Ovary (tissue), 9 donors: Measurements from ENCODE around the gene REPS2. TPM values are rescaled to one million over a fixed set of nuclear protein-coding genes. Genes with fewer than 3 reads are reported as not detected.

Source experiments
- DNase-seq, 5 donors: peaks; one replicate each; pipeline ENCODE4 v3.0.0-alpha.2; 2019 to 2020
- H3K27ac ChIP-seq, 2 donors: fragments of 200-600 bp; one replicate each; pipeline versions ENCODE4 v1.5.1 to v1.8.0; 2019 to 2022
- H3K27me3 ChIP-seq: fragments of 200-600 bp; one replicate; pipeline ENCODE4 v1.8.0; 2022
- H3K36me3 ChIP-seq: fragments of 200-600 bp; sonication (generic); one replicate; pipeline ENCODE4 v1.5.1; 2019
- H3K4me1 ChIP-seq: one replicate; pipeline ENCODE4 v1.8.1; 2013; ENCODE audit warnings: mild to moderate bottlenecking, moderate library complexity; ENCODE audit not compliant: insufficient read depth
- H3K4me3 ChIP-seq: fragments of 200-600 bp; sonication (generic); one replicate; pipeline ENCODE4 v1.5.1; 2017
- H3K9me3 ChIP-seq, 2 donors: fragments of 200-600 bp in 1 of 2; sonication (generic) in 1 of 2; one replicate each; pipeline versions ENCODE4 v1.5.1 to v1.8.1; 2013 to 2019; ENCODE audit warnings: mild to moderate bottlenecking in 1 of 2, moderate library complexity in 1 of 2
- CTCF ChIP-seq, 3 donors: fragments of 450-650 bp in 2 of 3; fragments of 200-600 bp in 1 of 3; IDR thresholded peaks; one replicate each; pipeline versions ENCODE4 v1.5.1 to v1.8.0; 2016 to 2022; ENCODE audit warnings: antibody characterized with exemption in 3 of 3, mild to moderate bottlenecking in 1 of 3
- EP300 ChIP-seq: sonication (generic); formaldehyde crosslinking; IDR thresholded peaks from one replicate; pipeline ENCODE4 v1.6.1; 2017; ENCODE audit warnings: antibody characterized with exemption
- POLR2A ChIP-seq: fragments of 450-650 bp; IDR thresholded peaks from one replicate; pipeline ENCODE4 v1.6.1; 2017; ENCODE audit warnings: antibody characterized with exemption, mild to moderate bottlenecking, moderate library complexity
- WGBS, 3 donors: extraction: QIAGEN DNeasy Blood & Tissue Kit in 1 of 3; methylation state at CpG; one replicate each; pipeline versions ENCODE4 v1.1.5 to v1.1.7; 2013 to 2017; 5-methylcytosine and 5-hydroxymethylcytosine counted together
- intact Hi-C, 4 donors: fragments of 100-400 bp; cut with DNase I; formaldehyde crosslinking; loops; one replicate each; pipeline versions ENCODE4 v1.11.0 to v1.15.1; 2022 to 2023
- polyA plus RNA-seq, 2 donors: library from polyadenylated mRNA; stranded (reverse); fragments of 200-250 nt in 1 of 2; fragments of 350-450 nt in 1 of 2; fragmentation: Illumina TruSeq in 1 of 2; extraction: RNeasy Lipid Tissue Mini Kit (QIAGEN cat#74804) in 1 of 2; gene quantifications; one replicate each; pipeline ENCODE4 v1.2.3, GENCODE V29; 2013 to 2014
- total RNA-seq, 7 donors: library from RNA; depleted of rRNA in 2 of 7; stranded (reverse); fragments of >200 nt in 2 of 7; fragmentation: NEBNext Ultra II Directional in 3 of 7; extraction: Animal tissue kit (Norgen Biotek cat#: 25700) in 3 of 7; gene quantifications; one replicate each; pipeline versions ENCODE4 v1.1.0 to v1.2.4, GENCODE V29; 2016 to 2023
- donor health status: DM: no; HTN: no; CAD: no; lungs with moderate emphysema.
- donor health status: DM: no; HTN: no; CAD: no.
- donor health status: Bipolar disorder and iron deficiency.
- donor health status: DM: yes; HTN: yes; CAD: no.
- donor health status: DM: no; HTN: no; CAD: no.
- donor health status: DM: yes; HTN: yes; CAD: no.

REPS2 gene
- total and polyA plus RNA-seq, 9 donors, result 2.1 to 25.8 (median 15.2) TPM

GRCh38 chrX:16977771-16978170 lies 31.3 kb downstream of the REPS2 start:
- TF ChIP-seq POLR2A (no peak), EP300 (no peak), CTCF (IDR thresholded peaks at IDR 0.05) (no peak)
- DNase-seq, result no peak
- intact Hi-C loops, result no loop called here
- Histone ChIP-seq H3K36me3 (no peaks in the 10 kb centered on the region), H3K27me3 (no peaks in the 10 kb centered on the region), H3K27ac (no peak overlapping the region), H3K9me3 (no peaks in the 10 kb centered on the region), H3K4me3 (no peak overlapping the region), H3K4me1 (no peaks in the 10 kb centered on the region)

- peak in 1 of 5 donors; percentile 27 for DNase-seq
- Histone ChIP-seq H3K27me3 (no peaks in the 10 kb centered on the region), H3K27ac (no peak overlapping the region), H3K9me3 (no peaks in the 10 kb centered on the region), H3K36me3 (no peaks in the 10 kb centered on the region), H3K4me3 (no peak overlapping the region), H3K4me1 (no peaks in the 10 kb centered on the region)
- intact Hi-C loops, result no loop called here
- TF ChIP-seq CTCF (IDR thresholded peaks at IDR 0.05), result no peak
- no peak for TF ChIP-seq EP300
- no peak for TF ChIP-seq POLR2A
- 40 to 53% (median 45%) methylated on average over 3 of the region's 3 CpGs for WGBS, 3 donors
Observed at GRCh38 chrX:16978193-16978984, 31.9 kb downstream of the REPS2 start.

DNA sequence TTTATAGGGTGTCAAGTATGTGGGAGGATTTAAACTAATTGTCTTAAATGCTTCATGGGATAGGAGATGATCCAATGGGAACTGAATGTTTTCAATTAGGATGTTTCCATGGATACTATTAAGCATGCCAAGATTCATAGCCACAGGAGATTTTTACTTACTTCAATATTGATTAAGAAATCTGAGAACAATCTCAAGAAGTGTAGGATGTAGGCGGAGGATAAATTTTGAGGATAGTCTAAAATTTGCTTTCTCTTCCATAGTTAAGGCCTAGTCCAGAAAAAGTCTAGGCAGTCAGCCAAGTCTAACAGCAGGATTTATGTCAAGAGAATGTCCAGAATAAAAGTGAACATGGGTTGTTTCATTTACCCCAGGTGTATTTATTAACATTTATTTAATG lies 32.8 kb downstream of the REPS2 start:
- Histone ChIP-seq H3K4me1 (no peaks in the 10 kb centered on the region), H3K9me3 (no peaks in the 10 kb centered on the region), H3K36me3 (no peaks in the 10 kb centered on the region), H3K27ac (no peak overlapping the region), H3K27me3 (no peaks in the 10 kb centered on the region), H3K4me3 (no peak overlapping the region)
- WGBS, 3 donors, result 81 to 95% (median 94%) methylated on average over 1 of the region's 1 CpG
- intact Hi-C loops, result no loop called here
- DNase-seq, result no peak
- TF ChIP-seq POLR2A (no peak), EP300 (no peak), CTCF (IDR thresholded peaks at IDR 0.05) (no peak)

GRCh38 chrX:16981209-16981608 lies 34.8 kb downstream of the REPS2 start:
- Histone ChIP-seq H3K36me3 (no peaks in the 10 kb centered on the region), H3K4me1 (no peaks in the 10 kb centered on the region), H3K4me3 (no peak overlapping the region), H3K27me3 (no peaks in the 10 kb centered on the region), H3K27ac (no peak overlapping the region), H3K9me3 (no peaks in the 10 kb centered on the region)
- intact Hi-C loops, result no loop called here
- WGBS, 3 donors, result 87 to 91% (median 88%) methylated on average over 1 of the region's 1 CpG
- no peak for DNase-seq
- TF ChIP-seq CTCF (IDR thresholded peaks at IDR 0.05) (no peak), POLR2A (no peak), EP300 (no peak)
